GM12892 (cell line): Measurements from ENCODE around the gene ABCA1.

Experiments used
- POLR2A ChIP-seq: IDR thresholded peaks from 2 replicates; pipeline ENCODE4 v1.6.1; 2011; ENCODE audit warnings: low read depth, low read length, control low read depth
- POLR2AphosphoS5 ChIP-seq: IDR thresholded peaks from 2 replicates; pipeline ENCODE4 v1.6.1; 2011; ENCODE audit warnings: low read depth, low read length, control low read depth

- TF ChIP-seq POLR2A (no peak), POLR2AphosphoS5 (no peak)
Observed at GRCh38 chr9:104871961-104872527, 55.9 kb downstream of the ABCA1 start.
